HTERT RPE-1 (cell line): ENCODE results near the gene CLEC14A.

Experiments used
- in situ Hi-C: fragments of 300-500 bp; cut with MboI; formaldehyde crosslinking; loops from 4 replicates; pipeline ENCODE4 v1.14.3; 2020; ENCODE audit warnings: low sequenced_read_pairs

CLEC14A gene

GRCh38 chr14:38250331-38250730 is 5.6 kb downstream of the CLEC14A start:
- in situ Hi-C loops: no loop called here

DNA sequence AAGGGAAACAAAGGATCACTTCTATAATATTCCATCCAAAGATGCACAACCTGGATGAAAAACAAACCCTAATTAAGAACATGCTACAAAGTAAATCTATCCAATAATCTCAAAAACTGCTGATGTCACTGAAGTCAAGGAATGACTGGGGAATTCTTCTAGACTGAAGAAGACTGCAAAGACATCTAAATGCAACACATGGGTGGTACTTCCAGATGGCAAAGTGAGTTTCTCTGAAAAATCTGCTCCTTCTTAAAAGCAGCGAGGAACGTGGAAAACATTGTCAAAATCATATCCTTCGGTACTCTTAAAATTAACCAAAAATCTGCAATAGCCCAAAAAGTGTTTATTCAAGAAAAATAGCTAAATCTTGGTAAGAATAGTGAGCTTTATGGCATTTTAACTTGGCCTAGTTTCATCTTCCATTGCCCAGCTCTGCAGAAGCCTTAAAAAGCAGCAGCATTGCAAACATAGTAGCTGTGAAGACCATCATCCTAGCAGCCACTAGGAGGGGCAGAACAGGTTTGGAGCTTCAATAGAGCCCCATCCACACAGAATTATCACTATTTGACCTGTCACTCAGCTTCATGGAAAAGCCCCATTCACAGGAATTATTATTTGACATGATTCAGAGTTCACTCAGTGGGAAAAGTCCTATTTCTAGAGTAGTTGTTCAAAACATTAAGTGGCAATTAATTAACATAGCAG is 7.4 kb downstream of the CLEC14A start:
- in situ Hi-C loops: no loop called here

GRCh38 chr14:38243696-38244240 is 12.1 kb downstream of the CLEC14A start:
- in situ Hi-C loops: no loop called here

DNA sequence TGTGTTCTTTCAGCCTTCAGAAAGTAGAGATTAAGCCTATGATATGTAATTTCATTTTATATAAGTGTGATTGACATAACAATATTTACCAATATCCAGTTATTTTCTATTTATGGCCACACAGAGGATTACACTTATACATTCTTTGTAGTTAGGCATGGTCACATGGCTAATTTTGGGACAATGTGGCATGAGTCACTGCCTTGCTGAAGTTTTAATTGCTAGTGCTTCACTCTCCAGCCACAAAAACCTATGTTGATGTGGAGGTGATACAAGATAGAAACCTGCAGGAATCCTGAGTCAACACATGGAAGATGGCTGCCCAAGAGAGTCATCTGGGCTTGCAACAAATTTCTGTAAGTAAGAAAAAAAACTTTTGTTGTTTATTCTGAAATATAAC is 17.0 kb downstream of the CLEC14A start:
- in situ Hi-C loops: no loop called here

DNA sequence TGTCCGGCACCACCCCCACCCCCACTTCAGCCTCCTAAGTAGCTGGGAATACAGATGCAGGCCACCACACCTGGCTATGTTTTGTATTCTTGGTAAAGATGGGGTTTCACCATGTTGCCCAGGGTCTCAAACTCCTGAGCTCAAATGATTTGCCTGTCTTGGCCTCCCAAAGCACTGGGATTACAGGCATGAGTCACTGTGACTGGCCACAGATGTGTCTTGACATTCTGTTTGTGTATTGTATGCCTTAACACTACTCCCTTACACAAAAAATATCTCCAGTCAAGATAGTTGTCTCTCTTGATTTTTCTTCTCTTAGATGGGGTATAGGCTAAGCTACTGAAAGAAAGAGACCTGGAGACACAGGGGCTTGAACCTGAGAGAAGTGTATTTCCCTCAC is 17.6 kb downstream of the CLEC14A start:
- in situ Hi-C loops: no loop called here

GRCh38 chr14:38233218-38233617 is 22.7 kb downstream of the CLEC14A start:
- in situ Hi-C loops: no loop called here

GRCh38 chr14:38226366-38226765 is 29.5 kb downstream of the CLEC14A start:
- in situ Hi-C loops: no loop called here

DNA sequence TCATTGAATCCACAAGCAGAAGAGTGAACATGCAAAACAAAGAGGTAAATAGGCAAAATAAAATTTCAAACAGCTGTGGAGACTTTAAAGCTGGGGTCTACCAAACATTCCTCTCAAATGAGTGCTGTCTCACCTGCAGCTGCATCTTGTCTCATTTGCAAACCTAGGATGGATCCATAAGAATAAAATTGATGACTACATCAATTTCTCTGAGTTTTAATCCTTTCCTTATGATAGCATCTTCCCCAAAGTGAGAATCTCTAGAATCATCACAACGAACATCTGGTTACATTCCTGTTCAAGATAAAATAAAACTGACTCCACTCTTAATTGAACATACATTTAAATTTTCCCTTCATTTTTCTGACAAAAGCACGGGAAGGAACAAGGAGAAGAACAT is 29.9 kb downstream of the CLEC14A start:
- in situ Hi-C loops: no loop called here

GRCh38 chr14:38224338-38224737 is 31.6 kb downstream of the CLEC14A start:
- in situ Hi-C loops: no loop called here

DNA sequence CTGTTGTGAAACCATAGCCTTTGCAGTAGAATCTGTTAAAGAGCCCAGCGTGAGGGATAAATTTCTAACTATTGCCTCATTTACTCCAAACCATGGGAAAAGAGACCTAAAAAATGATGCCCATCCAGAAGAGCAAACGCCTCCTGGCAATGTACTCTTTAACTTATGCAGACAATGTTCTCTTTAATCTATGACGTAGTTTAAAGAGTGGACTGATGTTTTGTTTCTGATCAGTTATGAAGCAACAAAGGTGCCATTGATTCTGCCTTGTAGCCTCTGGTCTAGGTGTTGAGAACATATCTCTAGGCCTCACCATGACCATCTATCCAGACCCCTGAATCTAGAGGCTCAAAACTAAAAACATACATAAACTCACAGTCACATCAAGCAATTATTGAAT is 34.8 kb downstream of the CLEC14A start:
- in situ Hi-C loops: no loop called here

GRCh38 chr14:38217553-38217952 is 38.3 kb downstream of the CLEC14A start:
- in situ Hi-C loops: no loop called here

DNA sequence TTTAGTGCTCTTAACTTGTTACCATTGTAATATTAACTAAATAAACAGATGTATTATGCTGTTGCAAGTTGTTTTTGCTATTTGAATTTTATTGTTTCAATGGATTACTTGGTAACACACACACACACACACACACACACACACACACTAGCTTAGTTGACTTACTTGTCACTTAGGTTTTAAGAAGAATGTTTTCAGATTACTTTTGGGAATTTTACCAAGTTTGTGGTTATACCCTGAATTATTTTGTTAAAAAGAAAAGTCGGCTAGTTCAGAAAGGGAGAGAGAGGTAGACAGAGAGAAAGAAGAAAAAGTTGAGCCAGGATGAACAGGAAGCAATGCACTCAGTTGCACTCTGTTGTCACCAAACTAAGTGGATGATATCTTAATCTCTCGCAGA is 42.9 kb downstream of the CLEC14A start:
- in situ Hi-C loops: no loop called here

DNA sequence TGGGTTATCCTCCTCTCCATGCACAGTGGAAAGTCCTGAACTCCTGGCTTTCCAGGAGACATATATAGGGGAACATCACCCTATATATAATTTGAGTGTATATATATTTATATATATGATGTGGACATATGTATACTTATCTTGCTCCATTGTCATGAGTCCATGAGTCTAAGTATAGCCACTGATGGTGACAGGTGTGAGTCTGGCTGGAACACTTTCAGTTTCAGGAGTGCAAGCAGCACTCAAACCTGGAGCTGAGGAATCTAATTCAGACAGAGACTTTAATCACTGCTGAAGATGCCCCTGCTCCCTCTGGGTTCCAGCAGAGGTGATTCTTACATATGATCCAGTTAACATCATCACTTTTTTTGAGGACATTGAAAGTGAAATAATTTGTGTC is 43.8 kb downstream of the CLEC14A start:
- in situ Hi-C loops: no loop called here

DNA sequence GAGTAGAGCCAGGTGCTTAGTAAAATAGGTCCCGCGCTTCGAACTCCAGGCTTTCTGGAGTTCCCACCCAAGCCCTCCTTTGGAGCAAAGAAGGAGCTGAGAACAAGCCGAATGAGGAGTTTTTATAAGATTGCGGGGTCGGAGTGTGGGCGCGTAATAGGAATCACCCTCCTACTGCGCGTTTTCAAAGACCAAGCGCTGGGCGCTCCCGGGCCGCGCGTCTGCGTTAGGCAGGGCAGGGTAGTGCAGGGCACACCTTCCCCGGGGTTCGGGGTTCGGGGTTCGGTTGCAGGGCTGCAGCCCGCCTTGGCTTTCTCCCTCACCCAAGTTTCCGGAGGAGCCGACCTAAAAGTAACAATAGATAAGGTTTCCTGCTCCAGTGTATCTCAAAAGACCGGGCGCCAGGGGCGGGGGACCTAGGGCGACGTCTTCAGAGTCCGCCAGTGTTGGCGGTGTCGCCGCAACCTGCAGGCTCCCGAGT is 44.6 kb downstream of the CLEC14A start:
- in situ Hi-C loops: no loop called here

DNA sequence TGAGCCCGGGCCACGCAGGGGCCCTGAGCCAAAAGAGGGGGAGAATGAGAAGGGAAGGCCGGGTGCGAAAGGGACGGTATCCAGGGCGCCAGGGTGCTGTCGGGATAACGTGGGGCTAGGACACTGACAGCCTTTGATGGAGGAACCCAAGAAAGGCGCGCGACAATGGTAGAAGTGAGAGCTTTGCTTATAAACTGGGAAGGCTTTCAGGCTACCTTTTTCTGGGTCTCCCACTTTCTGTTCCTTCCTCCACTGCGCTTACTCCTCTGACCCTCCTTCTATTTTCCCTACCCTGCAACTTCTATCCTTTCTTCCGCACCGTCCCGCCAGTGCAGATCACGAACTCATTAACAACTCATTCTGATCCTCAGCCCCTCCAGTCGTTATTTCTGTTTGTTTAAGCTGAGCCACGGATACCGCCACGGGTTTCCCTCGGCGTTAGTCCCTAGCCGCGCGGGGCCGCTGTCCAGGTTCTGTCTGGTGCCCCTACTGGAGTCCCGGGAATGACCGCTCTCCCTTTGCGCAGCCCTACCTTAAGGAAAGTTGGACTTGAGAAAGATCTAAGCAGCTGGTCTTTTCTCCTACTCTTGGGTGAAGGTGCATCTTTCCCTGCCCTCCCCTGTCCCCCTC is 45.2 kb downstream of the CLEC14A start:
- in situ Hi-C loops: no loop called here

DNA sequence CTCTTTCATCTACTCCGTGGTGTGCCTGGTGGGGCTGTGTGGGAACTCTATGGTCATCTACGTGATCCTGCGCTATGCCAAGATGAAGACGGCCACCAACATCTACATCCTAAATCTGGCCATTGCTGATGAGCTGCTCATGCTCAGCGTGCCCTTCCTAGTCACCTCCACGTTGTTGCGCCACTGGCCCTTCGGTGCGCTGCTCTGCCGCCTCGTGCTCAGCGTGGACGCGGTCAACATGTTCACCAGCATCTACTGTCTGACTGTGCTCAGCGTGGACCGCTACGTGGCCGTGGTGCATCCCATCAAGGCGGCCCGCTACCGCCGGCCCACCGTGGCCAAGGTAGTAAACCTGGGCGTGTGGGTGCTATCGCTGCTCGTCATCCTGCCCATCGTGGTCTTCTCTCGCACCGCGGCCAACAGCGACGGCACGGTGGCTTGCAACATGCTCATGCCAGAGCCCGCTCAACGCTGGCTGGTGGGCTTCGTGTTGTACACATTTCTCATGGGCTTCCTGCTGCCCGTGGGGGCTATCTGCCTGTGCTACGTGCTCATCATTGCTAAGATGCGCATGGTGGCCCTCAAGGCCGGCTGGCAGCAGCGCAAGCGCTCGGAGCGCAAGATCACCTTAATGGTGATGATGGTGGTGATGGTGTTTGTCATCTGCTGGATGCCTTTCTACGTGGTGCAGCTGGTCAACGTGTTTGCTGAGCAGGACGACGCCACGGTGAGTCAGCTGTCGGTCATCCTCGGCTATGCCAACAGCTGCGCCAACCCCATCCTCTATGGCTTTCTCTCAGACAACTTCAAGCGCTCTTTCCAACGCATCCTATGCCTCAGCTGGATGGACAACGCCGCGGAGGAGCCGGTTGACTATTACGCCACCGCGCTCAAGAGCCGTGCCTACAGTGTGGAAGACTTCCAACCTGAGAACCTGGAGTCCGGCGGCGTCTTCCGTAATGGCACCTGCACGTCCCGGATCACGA is 46.0 kb downstream of the CLEC14A start:
- in situ Hi-C loops: no loop called here

DNA sequence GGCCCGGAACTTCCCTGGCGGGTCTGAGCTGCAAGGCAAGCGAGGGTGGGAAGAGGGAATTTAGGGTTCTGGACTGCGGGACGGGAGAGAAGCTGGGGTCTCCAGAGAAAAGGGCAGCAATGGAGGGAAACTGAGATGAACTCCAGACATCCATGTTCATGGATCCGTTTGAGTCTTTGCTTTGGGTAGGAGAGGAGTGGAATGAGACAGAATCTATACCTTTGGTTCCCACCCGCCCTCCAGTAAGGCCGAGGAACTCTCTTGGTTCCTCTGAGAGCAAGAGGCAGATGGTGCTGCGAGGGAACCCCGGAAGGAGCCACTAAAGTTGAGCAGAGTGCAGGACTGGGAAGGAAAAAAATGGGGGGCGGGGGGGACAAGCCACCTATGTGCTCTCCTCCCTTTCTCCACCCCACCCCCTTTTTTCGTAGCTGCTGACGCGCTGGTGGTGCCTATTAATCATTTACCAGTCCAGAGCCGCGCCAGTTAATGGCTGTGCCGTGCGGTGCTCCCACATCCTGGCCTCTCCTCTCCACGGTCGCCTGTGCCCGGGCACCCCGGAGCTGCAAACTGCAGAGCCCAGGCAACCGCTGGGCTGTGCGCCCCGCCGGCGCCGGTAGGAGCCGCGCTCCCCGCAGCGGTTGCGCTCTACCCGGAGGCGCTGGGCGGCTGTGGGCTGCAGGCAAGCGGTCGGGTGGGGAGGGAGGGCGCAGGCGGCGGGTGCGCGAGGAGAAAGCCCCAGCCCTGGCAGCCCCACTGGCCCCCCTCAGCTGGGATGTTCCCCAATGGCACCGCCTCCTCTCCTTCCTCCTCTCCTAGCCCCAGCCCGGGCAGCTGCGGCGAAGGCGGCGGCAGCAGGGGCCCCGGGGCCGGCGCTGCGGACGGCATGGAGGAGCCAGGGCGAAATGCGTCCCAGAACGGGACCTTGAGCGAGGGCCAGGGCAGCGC is 47.0 kb downstream of the CLEC14A start:
- in situ Hi-C loops: no loop called here

DNA sequence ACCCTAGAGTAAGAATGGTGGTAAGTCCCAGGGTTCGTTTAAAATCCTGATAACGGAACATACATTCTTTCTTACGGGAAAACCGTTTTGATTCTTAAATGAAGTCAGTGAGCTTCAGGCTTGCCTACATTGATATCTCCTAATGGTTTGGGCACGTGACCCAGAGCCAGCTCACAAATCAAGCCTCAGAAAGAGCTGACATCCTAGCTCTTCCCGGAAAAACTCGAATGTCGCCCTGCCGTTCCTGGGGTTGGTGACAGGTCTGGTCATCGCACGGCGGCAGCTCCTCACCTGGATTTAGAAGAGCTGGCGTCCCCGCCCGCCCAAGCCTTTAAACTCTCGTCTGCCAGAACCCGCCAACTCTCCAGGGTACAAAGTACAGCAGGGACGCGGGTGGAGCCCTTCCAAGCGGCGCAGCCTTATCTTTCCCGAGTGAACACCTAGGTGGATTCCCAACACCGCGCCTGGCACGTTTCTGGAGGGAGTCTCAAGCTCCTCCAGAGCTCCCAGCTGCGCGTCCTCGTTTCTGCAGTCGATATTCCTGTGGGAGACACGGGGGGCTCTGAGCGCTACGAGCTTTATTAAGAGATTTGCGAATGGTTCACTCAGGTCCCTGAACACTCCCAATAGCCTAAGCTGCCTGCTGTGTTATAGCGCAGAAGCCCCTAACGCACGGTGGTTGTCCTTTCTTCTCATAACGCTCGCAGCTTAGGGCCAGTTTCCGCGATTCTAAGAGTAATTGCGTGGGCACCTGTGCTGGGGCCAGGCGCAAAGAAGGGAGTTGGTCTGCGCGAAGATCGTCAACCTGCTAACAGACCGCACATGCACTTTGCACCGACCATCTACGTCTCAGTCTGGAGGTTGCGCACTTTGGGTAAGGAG is 47.9 kb downstream of the CLEC14A start, which contains the start of gene SSTR1:
Gene SSTR1, plus strand, starts transcription at position 169 of the 882 bp plus-strand sequence. CDS start 1,486 bp downstream, outside the sequence.
- in situ Hi-C loops: no loop called here

DNA sequence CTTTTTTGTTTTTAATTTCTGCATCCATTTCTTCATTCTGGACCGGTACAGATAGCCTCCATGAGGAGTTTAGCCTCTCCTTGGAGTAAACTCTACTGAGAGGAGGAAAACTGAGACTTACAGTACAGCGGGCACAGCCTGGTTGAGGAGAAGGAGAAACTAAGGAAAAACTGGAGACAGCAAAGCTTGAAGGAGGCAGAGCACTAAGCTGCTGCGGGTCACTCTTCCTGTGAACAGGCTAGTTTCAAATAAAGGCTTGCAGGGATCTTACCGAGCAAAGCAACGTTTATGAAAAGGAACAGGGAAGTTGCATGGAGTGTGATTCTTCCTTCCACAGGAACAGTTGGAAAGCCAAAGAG is 48.5 kb downstream of the CLEC14A start:
- in situ Hi-C loops: no loop called here
